HepG2 (cell line): ENCODE measurements around the gene ITLN1.

Experiments
- AKNA ChIP-seq: sonication (generic); formaldehyde crosslinking; IDR thresholded peaks from 2 replicates; pipeline ENCODE4 v1.4.0; 2020; ENCODE audit warnings: missing genetic modification reagents, borderline replicate concordance
- ATF1 ChIP-seq: IDR thresholded peaks from 2 replicates; pipeline ENCODE4 v1.6.1; 2016; ENCODE audit warnings: mild to moderate bottlenecking, control low read depth
- ATF7 ChIP-seq, 2 experiments: fragments of 450-650 bp in 1 of 2; sonication (generic) in 1 of 2; formaldehyde crosslinking in 1 of 2; IDR thresholded peaks; 2 replicates each; pipeline versions ENCODE4 v1.4.0 to v1.6.1; 2016 to 2020; ENCODE audit warnings: antibody characterized with exemption in 1 of 2, mild to moderate bottlenecking in 1 of 2, missing genetic modification reagents in 1 of 2
- BCL3 ChIP-seq: sonication (generic); formaldehyde crosslinking; IDR thresholded peaks from 2 replicates; pipeline ENCODE4 v1.5.1; 2020; ENCODE audit warnings: mild to moderate bottlenecking, missing genetic modification reagents, moderate library complexity
- BCLAF1 ChIP-seq: fragments of 450-650 bp; IDR thresholded peaks from 2 replicates; pipeline ENCODE4 v1.6.1; 2017; ENCODE audit warnings: mild to moderate bottlenecking
- EP300 ChIP-seq, 3 experiments: sonication (generic) in 1 of 3; formaldehyde crosslinking in 1 of 3; IDR thresholded peaks; 2 replicates each; pipeline versions ENCODE4 v1.5.1 to v1.6.1; 2011 to 2020; ENCODE audit warnings: low read depth in 2 of 3, low read length in 2 of 3, borderline replicate concordance in 1 of 3, improper control_type of control experiment in 1 of 3, mild to moderate bottlenecking in 1 of 3, missing genetic modification reagents in 1 of 3, moderate library complexity in 1 of 3
- PHF8 ChIP-seq: sonication (generic); formaldehyde crosslinking; IDR thresholded peaks from 2 replicates; pipeline ENCODE4 v1.5.0; 2020; ENCODE audit warnings: missing genetic modification reagents
- RAD21 ChIP-seq: fragments of 450-650 bp; formaldehyde crosslinking; IDR thresholded peaks from 2 replicates; pipeline ENCODE4 v1.5.0; 2020; ENCODE audit warnings: mild to moderate bottlenecking
- SPEN ChIP-seq: sonication (generic); formaldehyde crosslinking; IDR thresholded peaks from 2 replicates; pipeline ENCODE4 v1.5.1; 2020; ENCODE audit warnings: low read depth, mild to moderate bottlenecking, missing genetic modification reagents
- ZNF343 ChIP-seq: sonication (generic); formaldehyde crosslinking; IDR thresholded peaks from 2 replicates; pipeline ENCODE4 v1.4.0; 2020; ENCODE audit warnings: mild to moderate bottlenecking, missing genetic modification reagents

- no peak for TF ChIP-seq SPEN (CRISPR knock-in tag)
- no peak for TF ChIP-seq ZNF343 (CRISPR knock-in tag)
- TF ChIP-seq ATF7 (IDR thresholded peaks at IDR 0.05): no peak
- TF ChIP-seq ATF7 (CRISPR knock-in tag; IDR thresholded peaks at IDR 0.05): no peak
- TF ChIP-seq ATF1 (CRISPR knock-in tag): no peak
- TF ChIP-seq RAD21 (CRISPR knock-in tag): no peak
- no peak for TF ChIP-seq PHF8 (CRISPR knock-in tag)
- TF ChIP-seq AKNA: no peak
- TF ChIP-seq BCL3 (CRISPR knock-in tag): no peak
- no peak for TF ChIP-seq EP300 (IDR thresholded peaks at IDR 0.05; ENCODE audit: low read depth in 2 of 2, low read length in 2 of 2)
- no peak for TF ChIP-seq EP300 (CRISPR knock-in tag; IDR thresholded peaks at IDR 0.05; ENCODE audit: borderline replicate concordance)
- no peak for TF ChIP-seq BCLAF1
Observed at GRCh38 chr1:160883581-160884513, 1.1 kb downstream of the ITLN1 start.
